ENCODE measurements around the gene STAT2. TPM values are rescaled to one million over a fixed set of nuclear protein-coding genes. Genes with fewer than 3 reads are reported as not detected.
"Not testable (repeated sequence)": the region's sequence is repeated elsewhere in the genome, so short reads cannot be mapped to it uniquely, and the experiment has no call there.

The STAT2 gene
- total RNA-seq, 1 experiment from 2014 or later = 42.2 TPM

DNA sequence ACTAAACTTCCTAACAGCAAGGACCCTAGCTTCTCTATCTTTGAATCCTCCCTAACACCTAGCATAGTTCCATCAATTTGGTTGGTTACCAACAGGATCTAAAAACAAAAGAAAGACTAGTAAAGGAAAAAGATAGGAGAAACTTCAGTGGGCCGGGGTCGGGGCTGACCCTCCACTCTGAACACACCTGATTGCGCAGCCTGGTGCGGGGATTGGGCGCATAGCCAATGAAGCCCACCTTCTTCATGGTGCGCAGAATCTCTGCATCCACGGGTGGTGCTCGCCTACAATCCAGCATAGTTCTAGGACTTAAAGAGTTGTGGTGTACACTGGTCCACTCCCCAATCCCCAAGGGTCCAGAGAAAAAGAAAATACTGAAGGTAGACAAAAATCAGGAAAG lies 33.8 kb downstream of the STAT2 start:
- Histone ChIP-seq H3K4me3 (ENCODE audit: insufficient read depth, low read depth, low read length) (no peak overlapping the region), H3K27me3 (ENCODE audit: control insufficient read depth, insufficient read depth, low read length) (no peaks in the 10 kb centered on the region), H3K36me3 (replicated peaks; ENCODE audit: control insufficient read depth, insufficient read depth, low read length) (peaks cover 23% of the 10 kb centered on the region)
- no peak for DNase-seq

DNA sequence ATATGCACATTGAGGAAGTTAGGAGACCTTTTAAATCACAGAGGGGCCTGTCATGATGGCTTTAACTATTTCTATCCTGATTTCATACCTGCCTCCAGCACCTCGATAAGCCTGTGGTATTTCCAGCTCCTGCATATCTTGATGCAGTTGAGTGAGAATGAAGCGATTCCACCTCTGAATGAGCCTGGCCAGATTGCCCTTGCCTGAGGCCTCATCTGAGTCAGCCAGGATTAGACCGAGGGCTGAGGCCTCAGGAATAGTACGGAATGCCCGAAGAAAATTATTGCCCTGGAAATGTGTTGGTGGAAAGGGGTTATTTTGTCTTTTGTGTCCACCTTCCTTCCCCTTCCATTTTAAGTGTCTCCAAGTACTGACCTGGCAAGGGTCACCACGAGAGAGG lies 35.7 kb downstream of the STAT2 start:
- DNase-seq = no peak
- H3K27me3 ChIP-seq (ENCODE audit: control insufficient read depth, insufficient read depth, low read length) = no peaks in the 10 kb centered on the region
- H3K36me3 ChIP-seq (replicated peaks; ENCODE audit: control insufficient read depth, insufficient read depth, low read length) = peaks cover 29% of the 10 kb centered on the region
- H3K4me3 ChIP-seq (ENCODE audit: insufficient read depth, low read depth, low read length) = no peak overlapping the region

DNA sequence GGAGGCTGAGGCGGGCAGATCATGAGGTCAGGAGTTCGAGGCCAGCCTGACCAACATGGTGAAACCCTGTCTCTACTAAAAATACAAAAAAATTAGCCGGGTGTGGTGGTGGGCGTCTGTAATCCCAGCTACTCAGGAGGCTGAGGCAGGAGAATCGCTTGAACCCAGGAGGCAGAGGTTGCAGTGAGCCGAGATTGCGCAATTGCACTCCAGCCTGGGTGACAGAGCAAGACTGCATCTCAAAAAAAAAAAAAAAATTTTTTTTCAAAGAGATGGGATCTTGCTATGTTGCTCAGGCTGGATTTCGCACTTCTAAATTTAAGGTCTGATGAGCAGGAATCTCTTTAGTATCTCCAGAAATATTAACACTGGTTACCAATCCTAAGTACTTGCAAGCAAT lies 38.3 kb downstream of the STAT2 start:
- H3K36me3 ChIP-seq (replicated peaks; ENCODE audit: control insufficient read depth, insufficient read depth, low read length) = peaks cover 28% of the 10 kb centered on the region
- not testable (repeated sequence) for H3K27me3 ChIP-seq (ENCODE audit: control insufficient read depth, insufficient read depth, low read length); H3K4me3 ChIP-seq (ENCODE audit: insufficient read depth, low read depth, low read length); DNase-seq

DNA sequence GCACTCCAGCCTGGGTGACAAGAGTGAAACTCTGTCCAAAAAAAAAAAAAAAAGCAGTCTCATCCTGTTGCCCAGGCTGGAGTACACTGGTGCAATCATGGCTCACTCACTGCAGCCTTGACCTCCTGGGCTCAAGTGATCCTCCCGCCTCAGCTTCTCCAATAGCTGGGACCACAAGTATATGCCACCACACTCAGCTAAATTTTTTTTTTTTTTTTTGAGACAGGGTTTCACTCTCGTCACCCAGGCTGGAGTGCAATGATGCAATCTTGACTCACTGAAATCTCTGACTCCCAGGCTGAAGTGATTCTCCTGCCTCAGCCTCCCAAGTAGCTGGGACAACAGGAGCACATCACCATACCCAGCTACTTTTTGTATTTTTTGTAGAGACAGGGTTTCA lies 38.9 kb downstream of the STAT2 start:
- H3K4me3 ChIP-seq (ENCODE audit: insufficient read depth, low read depth, low read length) = no peak overlapping the region
- DNase-seq = no peak
- no peaks in the 10 kb centered on the region for H3K27me3 ChIP-seq (ENCODE audit: control insufficient read depth, insufficient read depth, low read length)
- peaks cover 26% of the 10 kb centered on the region for H3K36me3 ChIP-seq (replicated peaks; ENCODE audit: control insufficient read depth, insufficient read depth, low read length)

DNA sequence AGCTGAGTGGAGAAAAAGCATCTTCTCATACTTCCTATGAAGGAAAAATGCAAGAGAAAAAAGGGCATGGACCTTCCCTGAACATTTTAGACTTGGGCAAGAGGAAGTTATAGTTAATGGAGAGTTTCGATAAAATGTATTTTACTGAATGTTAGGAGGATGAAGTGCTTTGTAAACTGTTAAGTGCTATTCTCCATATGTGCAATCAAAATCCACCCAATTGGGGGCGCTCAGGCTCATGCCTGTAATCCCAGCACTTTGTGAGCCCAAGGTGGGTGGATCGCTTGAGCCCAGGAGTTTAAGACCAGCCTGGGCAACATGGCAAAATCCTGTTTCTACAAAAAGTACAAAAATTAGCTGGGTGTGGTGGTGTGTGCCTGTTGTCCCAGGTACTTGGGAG lies 42.2 kb downstream of the STAT2 start:
- Histone ChIP-seq H3K27me3 (ENCODE audit: control insufficient read depth, insufficient read depth, low read length) (no peaks in the 10 kb centered on the region), H3K4me3 (ENCODE audit: insufficient read depth, low read depth, low read length) (no peak overlapping the region), H3K36me3 (replicated peaks; ENCODE audit: control insufficient read depth, insufficient read depth, low read length) (peaks cover 18% of the 10 kb centered on the region)
- no peak for DNase-seq

DNA sequence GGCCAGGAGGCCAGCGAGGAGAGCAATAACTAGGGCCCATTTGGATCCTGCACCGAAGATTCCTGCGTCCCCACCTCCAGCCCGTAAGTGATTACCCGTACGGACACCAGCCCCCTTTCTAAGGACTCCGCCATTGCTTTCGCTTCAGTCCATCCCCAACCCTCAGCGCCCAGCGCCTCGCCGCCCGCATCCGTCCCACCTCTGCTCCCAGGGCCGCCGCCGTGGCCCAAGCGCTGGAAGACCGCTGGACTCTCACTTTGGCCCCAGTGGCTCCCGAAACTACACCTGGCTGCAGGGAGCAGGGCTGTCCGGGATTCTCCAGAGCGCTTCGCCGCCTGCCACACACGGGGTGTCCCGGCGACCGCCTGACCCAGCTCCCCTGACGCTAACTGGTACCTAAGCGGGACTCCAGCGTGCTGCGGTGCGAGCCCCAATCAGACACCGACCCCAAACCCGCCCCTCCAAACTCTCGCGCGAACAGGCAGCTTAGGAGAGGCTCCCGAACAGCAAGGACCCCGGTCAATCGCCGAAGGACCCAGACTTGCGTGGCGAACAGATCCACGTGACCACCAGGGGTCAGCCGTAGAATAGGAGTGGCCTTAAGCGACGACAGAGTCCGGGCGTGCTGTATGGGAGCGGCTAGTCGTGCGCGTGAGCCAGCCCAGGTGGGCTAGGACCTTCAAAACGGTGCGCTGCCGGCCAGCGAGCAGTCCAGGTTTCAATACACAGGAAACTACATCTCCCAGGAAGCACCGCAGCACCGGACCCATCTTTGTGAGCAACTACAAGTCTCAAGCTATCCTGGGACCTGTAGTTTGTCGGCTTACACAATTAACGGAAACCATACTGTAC lies 44.1 kb downstream of the STAT2 start, which contains the start of gene CNPY2:
Gene CNPY2 (minus strand): TSS at position 367 of the 852 bp plus-strand sequence. CDS start 771 bp downstream, outside the sequence.
- H3K36me3 ChIP-seq (replicated peaks; ENCODE audit: control insufficient read depth, insufficient read depth, low read length) = peaks cover 15% of the 10 kb centered on the region
- peak; percentile 97 for DNase-seq
- no peaks in the 10 kb centered on the region for H3K27me3 ChIP-seq (ENCODE audit: control insufficient read depth, insufficient read depth, low read length)
- H3K4me3 ChIP-seq (ENCODE audit: insufficient read depth, low read depth, low read length) = peak within 1 kb of the TSS; percentile 99

DNA sequence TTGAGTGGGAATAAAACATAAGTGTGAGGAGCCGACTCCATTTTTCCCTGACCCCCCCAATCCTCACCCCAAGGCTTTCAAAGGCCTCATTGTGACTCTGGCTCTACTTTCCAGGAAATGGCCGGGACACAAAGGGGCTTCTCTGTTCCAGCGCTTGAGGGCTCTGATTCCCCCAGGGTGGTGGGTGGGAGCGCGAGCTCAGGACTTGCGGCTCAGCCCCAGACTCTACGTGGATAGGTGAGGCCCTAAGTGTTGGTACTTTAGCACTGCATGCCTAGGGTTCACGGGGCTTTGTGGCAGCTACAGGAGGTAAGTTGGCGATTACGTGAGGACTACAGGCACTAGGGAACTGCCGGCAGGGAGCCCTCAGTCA lies 44.7 kb downstream of the STAT2 start:
- Histone ChIP-seq H3K36me3 (replicated peaks; ENCODE audit: control insufficient read depth, insufficient read depth, low read length) (peaks cover 17% of the 10 kb centered on the region), H3K4me3 (ENCODE audit: insufficient read depth, low read depth, low read length) (peak overlapping the region; percentile 99), H3K27me3 (ENCODE audit: control insufficient read depth, insufficient read depth, low read length) (no peaks in the 10 kb centered on the region)
- DNase-seq = peak; percentile 62

DNA sequence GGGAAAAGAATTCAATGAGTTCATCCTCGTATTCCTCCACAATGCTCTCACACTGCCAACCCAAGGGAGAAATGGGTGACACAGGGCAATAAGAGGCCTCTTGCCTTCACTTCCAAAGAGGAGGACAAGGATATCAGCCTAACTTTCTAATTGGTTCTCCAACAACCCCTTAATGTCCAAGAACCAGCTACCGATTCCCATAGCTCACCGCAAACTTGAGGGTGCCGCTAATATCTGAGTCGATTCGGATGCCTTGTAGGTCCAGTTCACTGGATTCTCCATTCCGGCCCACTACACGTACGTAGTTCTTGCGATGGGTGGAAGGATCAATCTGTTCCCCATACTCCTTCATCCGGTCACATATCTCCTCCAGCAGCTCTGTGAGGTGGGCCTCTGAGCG lies 48.9 kb downstream of the STAT2 start:
- DNase-seq = no peak
- Histone ChIP-seq H3K27me3 (ENCODE audit: control insufficient read depth, insufficient read depth, low read length) (no peaks in the 10 kb centered on the region), H3K36me3 (replicated peaks; ENCODE audit: control insufficient read depth, insufficient read depth, low read length) (peaks cover 16% of the 10 kb centered on the region), H3K4me3 (ENCODE audit: insufficient read depth, low read depth, low read length) (no peak overlapping the region)

DNA sequence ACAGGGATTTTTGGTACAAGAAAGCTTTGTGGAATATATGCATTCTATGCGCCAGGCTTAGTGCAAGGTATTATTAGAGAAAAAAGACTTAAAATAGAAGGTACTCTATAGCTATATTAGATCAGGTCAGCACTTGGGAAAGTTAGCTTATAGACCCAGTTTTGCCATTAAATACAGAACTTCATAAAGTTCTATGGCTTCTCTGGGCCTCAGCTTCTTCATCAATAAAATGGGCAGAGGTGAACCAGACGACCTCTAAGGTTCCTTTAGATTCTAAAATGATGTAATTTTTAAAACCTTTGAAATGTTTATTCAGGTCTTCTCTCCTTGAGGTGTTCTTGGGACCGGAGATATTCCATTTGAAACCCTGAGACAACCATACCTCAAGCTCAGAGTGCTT lies 51.2 kb downstream of the STAT2 start:
- H3K27me3 ChIP-seq (ENCODE audit: control insufficient read depth, insufficient read depth, low read length) = no peaks in the 10 kb centered on the region
- peaks cover 16% of the 10 kb centered on the region for H3K36me3 ChIP-seq (replicated peaks; ENCODE audit: control insufficient read depth, insufficient read depth, low read length)
- no peak for DNase-seq
- no peak overlapping the region for H3K4me3 ChIP-seq (ENCODE audit: insufficient read depth, low read depth, low read length)

DNA sequence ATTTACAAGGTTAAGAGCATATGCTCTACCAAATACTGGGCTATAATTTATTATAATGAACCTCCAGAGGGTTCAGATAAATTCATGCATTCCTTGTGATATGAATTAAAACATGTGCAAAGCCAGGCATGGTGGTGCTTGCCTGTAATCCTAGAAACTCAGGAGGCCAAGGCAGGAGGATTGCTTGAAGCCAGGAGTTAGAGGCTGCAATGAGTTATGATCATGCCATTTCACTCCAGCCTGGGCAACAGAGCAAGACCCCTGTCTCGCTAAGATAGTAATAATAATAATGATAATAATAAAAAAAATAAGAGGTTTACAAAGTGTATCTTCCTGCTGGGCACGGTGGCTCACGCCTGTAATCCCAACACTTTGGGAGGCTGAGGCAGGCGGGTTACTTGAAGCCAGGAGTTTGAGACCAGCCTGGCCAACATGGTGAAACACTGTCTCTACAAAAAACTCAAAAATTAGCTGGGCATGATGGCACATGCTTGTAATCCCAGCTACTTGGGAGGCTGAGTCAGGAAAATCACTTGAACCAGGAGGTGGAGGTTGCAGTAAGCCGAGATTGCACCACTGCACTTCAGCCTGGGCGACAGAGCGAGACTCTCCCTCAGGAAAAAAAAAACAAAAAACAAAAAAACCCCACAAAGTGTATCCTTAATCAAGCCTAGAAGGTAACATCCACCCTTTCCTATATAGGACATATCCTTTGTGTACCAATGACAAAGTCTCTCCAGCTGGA lies 52.5 kb downstream of the STAT2 start:
- H3K4me3 ChIP-seq (ENCODE audit: insufficient read depth, low read depth, low read length) = no peak overlapping the region
- no peak for DNase-seq
- peaks cover 16% of the 10 kb centered on the region for H3K36me3 ChIP-seq (replicated peaks; ENCODE audit: control insufficient read depth, insufficient read depth, low read length)
- no peaks in the 10 kb centered on the region for H3K27me3 ChIP-seq (ENCODE audit: control insufficient read depth, insufficient read depth, low read length)

DNA sequence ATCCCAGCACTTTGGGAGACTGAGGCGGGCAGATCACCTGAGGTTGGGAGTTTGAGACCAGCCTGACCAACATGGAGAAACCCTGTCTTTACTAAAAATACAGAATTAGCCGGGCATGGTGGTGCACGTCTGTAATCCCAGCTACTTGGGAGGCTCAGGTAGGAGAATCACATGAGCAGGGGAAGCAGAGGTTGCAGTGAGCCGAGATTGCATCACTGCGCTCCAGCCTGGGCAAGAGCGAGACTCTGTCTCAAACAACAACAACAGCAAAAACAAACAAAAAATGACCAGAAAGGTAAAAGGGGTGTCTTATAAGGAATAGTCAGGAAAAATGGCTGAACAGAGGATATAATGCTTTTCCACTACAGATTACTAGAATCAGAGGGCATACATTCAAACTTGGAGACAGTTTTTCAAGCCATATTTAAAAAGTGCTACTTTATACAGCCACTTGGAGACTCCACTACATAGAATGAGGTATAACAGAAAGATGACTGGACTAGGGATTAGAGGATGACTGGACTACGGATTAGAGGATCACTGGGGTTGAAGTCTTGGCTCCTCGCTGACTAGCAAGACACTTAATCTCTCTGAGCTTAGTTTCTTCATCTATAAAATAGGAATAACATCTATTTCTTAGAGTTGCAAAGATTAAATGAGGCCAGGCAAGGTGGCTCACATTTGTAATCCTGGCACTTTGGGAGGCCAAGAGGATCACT lies 54.9 kb downstream of the STAT2 start:
- H3K4me3 ChIP-seq (ENCODE audit: insufficient read depth, low read depth, low read length) = no peak overlapping the region
- peaks cover 11% of the 10 kb centered on the region for H3K36me3 ChIP-seq (replicated peaks; ENCODE audit: control insufficient read depth, insufficient read depth, low read length)
- H3K27me3 ChIP-seq (ENCODE audit: control insufficient read depth, insufficient read depth, low read length) = no peaks in the 10 kb centered on the region
- no peak for DNase-seq

DNA sequence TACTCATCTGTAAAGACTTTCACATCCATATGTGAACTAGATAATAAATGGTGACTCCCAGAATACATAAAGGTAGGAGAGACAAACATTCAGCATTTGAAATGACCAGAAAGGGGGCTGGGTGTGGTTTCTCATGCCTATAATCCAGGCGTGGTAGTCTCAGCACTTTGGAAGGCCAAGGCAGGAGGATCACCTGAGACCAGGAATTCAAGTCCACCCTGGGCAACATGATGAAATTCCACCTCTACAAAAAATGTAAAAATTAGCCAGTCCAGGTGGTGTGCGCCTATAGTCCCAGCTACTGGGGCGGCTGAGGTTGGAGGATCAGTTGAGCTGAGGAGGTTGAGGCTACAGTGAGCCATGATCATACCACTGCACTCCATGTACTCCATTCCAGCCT lies 55.6 kb downstream of the STAT2 start:
- Histone ChIP-seq H3K4me3 (ENCODE audit: insufficient read depth, low read depth, low read length) (no peak overlapping the region), H3K27me3 (ENCODE audit: control insufficient read depth, insufficient read depth, low read length) (no peaks in the 10 kb centered on the region), H3K36me3 (replicated peaks; ENCODE audit: control insufficient read depth, insufficient read depth, low read length) (peaks cover 7% of the 10 kb centered on the region)
- no peak for DNase-seq

DNA sequence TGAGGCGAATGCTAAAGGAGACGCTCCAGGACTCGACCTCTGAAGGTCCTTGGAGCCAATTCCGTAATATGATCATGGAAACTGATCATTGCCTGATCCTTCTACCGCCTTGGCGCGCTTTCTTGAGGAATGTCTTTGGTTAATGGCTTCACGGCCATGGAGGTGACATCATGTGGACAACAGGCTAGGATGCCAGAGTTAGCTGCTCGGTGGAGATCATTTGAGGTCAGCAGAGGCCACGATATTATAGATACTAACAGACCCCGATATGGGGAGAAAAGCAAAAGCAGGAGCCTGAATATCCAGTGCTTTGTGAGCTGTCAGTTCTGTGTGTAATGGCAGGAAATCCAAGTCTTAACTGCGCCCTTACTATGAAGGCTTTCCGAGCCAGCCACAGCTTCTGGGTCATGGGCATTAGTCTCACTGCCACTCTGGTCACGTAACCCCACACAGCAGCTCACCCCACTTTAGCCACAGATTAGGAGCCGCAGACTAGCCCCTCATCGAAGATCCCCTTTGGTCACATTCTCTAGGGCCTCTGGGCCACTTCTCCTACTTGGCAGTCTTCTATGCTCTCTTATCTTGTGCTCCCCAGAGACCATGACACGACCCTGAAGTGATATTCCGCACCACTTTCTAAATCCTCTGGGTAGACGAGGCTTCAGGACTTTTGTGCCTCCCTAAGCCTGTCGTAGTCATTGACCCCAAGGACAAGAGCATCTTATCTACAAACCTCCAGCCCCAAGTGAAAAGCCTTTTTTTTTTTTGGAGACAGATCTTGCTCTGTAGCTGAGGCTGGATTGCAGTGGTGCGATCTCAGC lies 59.1 kb downstream of the STAT2 start:
- Histone ChIP-seq H3K27me3 (ENCODE audit: control insufficient read depth, insufficient read depth, low read length) (no peaks in the 10 kb centered on the region), H3K4me3 (ENCODE audit: insufficient read depth, low read depth, low read length) (peak overlapping the region; percentile 46), H3K36me3 (replicated peaks; ENCODE audit: control insufficient read depth, insufficient read depth, low read length) (peaks cover 6% of the 10 kb centered on the region)
- no peak for DNase-seq

Data from H7 (cell line).